PC-3 (cell line): ENCODE measurements around the gene MACROD2.

Experiments
- EZH2 ChIP-seq: fragments of 300-600 bp; sonication (generic); IDR thresholded peaks from one replicate; pipeline ENCODE4 v1.6.1; 2017; ENCODE audit warnings: antibody characterized with exemption, mild to moderate bottlenecking, low read length; ENCODE audit not compliant: unreplicated experiment
- EZH2phosphoT487 ChIP-seq: fragments of 300-600 bp; sonication (generic); IDR thresholded peaks from 2 replicates; pipeline ENCODE4 v1.6.1; 2018; ENCODE audit warnings: mild to moderate bottlenecking, antibody characterized with exemption, low read length, borderline replicate concordance
- TF ChIP-seq, protein P1 (sequence below): fragments of 300-600 bp; sonication (generic); conservative IDR thresholded peaks from 2 replicates; pipeline ENCODE4 v1.5.1; 2017; ENCODE audit warnings: antibody characterized with exemption, low read depth, mild to moderate bottlenecking, low read length

- TF ChIP-seq, protein P1, sequence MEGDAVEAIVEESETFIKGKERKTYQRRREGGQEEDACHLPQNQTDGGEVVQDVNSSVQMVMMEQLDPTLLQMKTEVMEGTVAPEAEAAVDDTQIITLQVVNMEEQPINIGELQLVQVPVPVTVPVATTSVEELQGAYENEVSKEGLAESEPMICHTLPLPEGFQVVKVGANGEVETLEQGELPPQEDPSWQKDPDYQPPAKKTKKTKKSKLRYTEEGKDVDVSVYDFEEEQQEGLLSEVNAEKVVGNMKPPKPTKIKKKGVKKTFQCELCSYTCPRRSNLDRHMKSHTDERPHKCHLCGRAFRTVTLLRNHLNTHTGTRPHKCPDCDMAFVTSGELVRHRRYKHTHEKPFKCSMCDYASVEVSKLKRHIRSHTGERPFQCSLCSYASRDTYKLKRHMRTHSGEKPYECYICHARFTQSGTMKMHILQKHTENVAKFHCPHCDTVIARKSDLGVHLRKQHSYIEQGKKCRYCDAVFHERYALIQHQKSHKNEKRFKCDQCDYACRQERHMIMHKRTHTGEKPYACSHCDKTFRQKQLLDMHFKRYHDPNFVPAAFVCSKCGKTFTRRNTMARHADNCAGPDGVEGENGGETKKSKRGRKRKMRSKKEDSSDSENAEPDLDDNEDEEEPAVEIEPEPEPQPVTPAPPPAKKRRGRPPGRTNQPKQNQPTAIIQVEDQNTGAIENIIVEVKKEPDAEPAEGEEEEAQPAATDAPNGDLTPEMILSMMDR: no peak; the same call in 1 of the 2 replicates
- TF ChIP-seq EZH2 (no peak), EZH2phosphoT487 (no peak)
Measured at GRCh38 chr20:14336686-14337085, 341.4 kb downstream of the MACROD2 start.
